Neural cell (in vitro differentiated cells): ENCODE measurements around the gene EYS. TPM values are rescaled to one million over a fixed set of nuclear protein-coding genes. Genes with fewer than 3 reads are reported as not detected.
"Not testable (repeated sequence)": the region's sequence is repeated elsewhere in the genome, so short reads cannot be mapped to it uniquely, and the experiment has no call there.

Source experiments
- H2AFZ ChIP-seq: fragments of 200-600, 300-800 bp; sonication (generic), shearing (Covaris generic); 2 replicates; pipeline ENCODE4 v1.6.0; 2014; ENCODE audit warnings: low read depth, mild to moderate bottlenecking, antibody characterized with exemption, low read length, moderate library complexity
- H3F3A ChIP-seq: fragments of 200-600 bp; shearing (Covaris generic); 2 replicates; pipeline ENCODE4 v1.6.1; 2016; ENCODE audit warnings: mild to moderate bottlenecking, moderate library complexity, mixed read lengths, antibody characterized with exemption, low read length; ENCODE audit not compliant: insufficient read depth, poor library complexity, severe bottlenecking
- H3K27ac ChIP-seq: fragments of 200-600, 300-800 bp; sonication (generic), shearing (Covaris generic); 2 replicates; pipeline ENCODE4 v1.5.1; 2014; ENCODE audit warnings: mild to moderate bottlenecking, low read length, moderate library complexity
- H3K27me3 ChIP-seq: fragments of 300-800, 200-600 bp; sonication (generic), shearing (Covaris generic); 2 replicates; pipeline ENCODE4 v1.6.0; 2014; ENCODE audit warnings: mild to moderate bottlenecking, low read depth, low read length, moderate library complexity; ENCODE audit not compliant: insufficient read depth
- H3K36me3 ChIP-seq: fragments of 300-800, 200-600 bp; sonication (generic), shearing (Covaris generic); 2 replicates; pipeline ENCODE4 v1.5.1; 2014; ENCODE audit warnings: mild to moderate bottlenecking, antibody characterized with exemption, low read length, moderate library complexity; ENCODE audit not compliant: insufficient read depth
- H3K4me2 ChIP-seq: fragments of 300-800, 200-600 bp; sonication (generic), shearing (Covaris generic); 2 replicates; pipeline ENCODE4 v1.6.0; 2014; ENCODE audit warnings: mild to moderate bottlenecking, low read length
- H3K4me3 ChIP-seq: fragments of 300-800, 200-600 bp; sonication (generic), shearing (Covaris generic); 2 replicates; pipeline ENCODE4 v1.5.1; 2014; ENCODE audit warnings: mild to moderate bottlenecking, low read length, moderate library complexity
- H3K79me2 ChIP-seq: fragments of 200-600 bp; shearing (Covaris generic); replicated peaks from 2 replicates; pipeline ENCODE4 v1.6.0; 2014; ENCODE audit warnings: mild to moderate bottlenecking, low read length, moderate library complexity; ENCODE audit not compliant: insufficient read depth
- H3K9ac ChIP-seq: fragments of 300-800, 200-600 bp; sonication (generic), shearing (Covaris generic); 2 replicates; pipeline ENCODE4 v1.6.1; 2016; ENCODE audit warnings: mild to moderate bottlenecking, low read length, mixed read lengths
- H3K9me2 ChIP-seq: fragments of 200-600 bp; shearing (Covaris generic); 2 replicates; pipeline ENCODE4 v1.6.1; 2016; ENCODE audit warnings: mild to moderate bottlenecking, low read length, mixed read lengths; ENCODE audit not compliant: insufficient read depth
- H3K9me3 ChIP-seq: fragments of 200-600, 300-800 bp; sonication (generic), shearing (Covaris generic); 2 replicates; pipeline ENCODE4 v1.6.1; 2016; ENCODE audit warnings: mild to moderate bottlenecking, mixed run types, low read length, moderate library complexity, mixed read lengths
- H4K20me1 ChIP-seq: fragments of 200-600 bp; shearing (Covaris generic); 2 replicates; pipeline ENCODE4 v1.6.1; 2016; ENCODE audit warnings: mild to moderate bottlenecking, mixed run types; ENCODE audit not compliant: insufficient read depth
- CTCF ChIP-seq: fragments of 450-650 bp; IDR thresholded peaks from 2 replicates; pipeline ENCODE4 v1.5.1; 2014; ENCODE audit warnings: antibody characterized with exemption, mild to moderate bottlenecking, moderate library complexity; ENCODE audit not compliant: poor library complexity, severe bottlenecking
- EP300 ChIP-seq: fragments of 450-650 bp; conservative IDR thresholded peaks from 2 replicates; pipeline ENCODE4 v1.6.1; 2014; ENCODE audit warnings: antibody characterized with exemption, mild to moderate bottlenecking, moderate library complexity; ENCODE audit not compliant: poor library complexity, severe bottlenecking
- EZH2 ChIP-seq: fragments of 200-600, 300-800 bp; shearing (Covaris generic), sonication (generic); IDR thresholded peaks from 2 replicates; pipeline ENCODE4 v1.6.1; 2014; ENCODE audit warnings: antibody characterized with exemption, low read length, borderline replicate concordance, mild to moderate bottlenecking; ENCODE audit not compliant: insufficient read depth, poor library complexity, severe bottlenecking
- MXI1 ChIP-seq: fragments of 450-650 bp; conservative IDR thresholded peaks from 2 replicates; pipeline ENCODE4 v1.6.1; 2014; ENCODE audit warnings: antibody characterized with exemption, mild to moderate bottlenecking; ENCODE audit not compliant: poor library complexity, severe bottlenecking
- POLR2AphosphoS5 ChIP-seq: IDR thresholded peaks from 2 replicates; pipeline ENCODE4 v1.6.1; 2012
- RAD21 ChIP-seq: fragments of 450-650 bp; conservative IDR thresholded peaks from 2 replicates; pipeline ENCODE4 v1.6.1; 2014; ENCODE audit warnings: antibody characterized with exemption, mild to moderate bottlenecking, moderate library complexity
- REST ChIP-seq: IDR thresholded peaks from 2 replicates; pipeline ENCODE4 v1.6.1; 2012; ENCODE audit warnings: borderline replicate concordance
- SMC3 ChIP-seq: fragments of 450-650 bp; conservative IDR thresholded peaks from 2 replicates; pipeline ENCODE4 v1.6.1; 2014; ENCODE audit warnings: antibody characterized with exemption, mild to moderate bottlenecking, moderate library complexity; ENCODE audit not compliant: poor library complexity
- TAF1 ChIP-seq: IDR thresholded peaks from 2 replicates; pipeline ENCODE4 v1.6.1; 2012; ENCODE audit warnings: low read depth
- polyA plus RNA-seq: library from polyadenylated mRNA; depleted of rRNA; stranded (reverse); fragments of >200 nt; gene quantifications from 2 replicates; pipeline ENCODE4 v1.2.3, GENCODE V29; 2014

The EYS gene
- polyA plus RNA-seq, 1 donor from 2014 or later: 0.38 TPM

GRCh38 chr6:64467656-64468055, 1239.4 kb downstream of the EYS start:
- TF ChIP-seq MXI1 (no peak), REST (no peak), TAF1 (no peak), EP300 (no peak), POLR2AphosphoS5 (no peak), CTCF (no peak), SMC3 (no peak)
- no peaks in the 10 kb centered on the region for H3K9me2 ChIP-seq
- H3K4me3 ChIP-seq: no peak overlapping the region
- no peaks in the 10 kb centered on the region for H3K9me3 ChIP-seq
- H2AFZ ChIP-seq: no peak overlapping the region
- H3K27me3 ChIP-seq: no peaks in the 10 kb centered on the region
- no peaks in the 10 kb centered on the region for H3F3A ChIP-seq
- no peaks in the 10 kb centered on the region for H4K20me1 ChIP-seq
- H3K36me3 ChIP-seq: no peaks in the 10 kb centered on the region
- no peak overlapping the region for H3K27ac ChIP-seq
- no peaks in the 10 kb centered on the region for H3K79me2 ChIP-seq
- H3K4me2 ChIP-seq: no peak overlapping the region
- no peak overlapping the region for H3K9ac ChIP-seq

- no peaks in the 10 kb centered on the region for H4K20me1 ChIP-seq
- no peaks in the 10 kb centered on the region for H3K9me3 ChIP-seq
- no peaks in the 10 kb centered on the region for H3K9me2 ChIP-seq
- H3K79me2 ChIP-seq: no peaks in the 10 kb centered on the region
- no peaks in the 10 kb centered on the region for H3F3A ChIP-seq
- H3K4me3 ChIP-seq: no peak overlapping the region
- H2AFZ ChIP-seq: no peak overlapping the region
- TF ChIP-seq POLR2AphosphoS5 (no peak), REST (no peak), CTCF (no peak), RAD21 (no peak), MXI1 (no peak), EZH2 (no peak), TAF1 (no peak), EP300 (no peak), SMC3 (no peak)
- no peak overlapping the region for H3K9ac ChIP-seq
- H3K4me2 ChIP-seq: no peak overlapping the region
- no peaks in the 10 kb centered on the region for H3K27me3 ChIP-seq
- H3K36me3 ChIP-seq: no peaks in the 10 kb centered on the region
- no peak overlapping the region for H3K27ac ChIP-seq
Observed at GRCh38 chr6:64459411-64459944, 1247.5 kb downstream of the EYS start.

- not testable (repeated sequence) for H3K27ac ChIP-seq, H3K4me3 ChIP-seq, H3K9ac ChIP-seq, H3F3A ChIP-seq, H3K36me3 ChIP-seq, H3K27me3 ChIP-seq, H2AFZ ChIP-seq, H3K9me2 ChIP-seq, H4K20me1 ChIP-seq, H3K79me2 ChIP-seq, H3K9me3 ChIP-seq, H3K4me2 ChIP-seq
Observed at GRCh38 chr6:64448101-64448500, 1258.9 kb downstream of the EYS start.
